NCI-H128 (cell line): ENCODE results near the gene PIK3AP1.

Experiments
- DNase-seq: peaks from one replicate; lab custom pipeline; 2025; ENCODE audit not compliant: unreplicated experiment; lab: John Stamatoyannopoulos, UW

The PIK3AP1 gene

DNA sequence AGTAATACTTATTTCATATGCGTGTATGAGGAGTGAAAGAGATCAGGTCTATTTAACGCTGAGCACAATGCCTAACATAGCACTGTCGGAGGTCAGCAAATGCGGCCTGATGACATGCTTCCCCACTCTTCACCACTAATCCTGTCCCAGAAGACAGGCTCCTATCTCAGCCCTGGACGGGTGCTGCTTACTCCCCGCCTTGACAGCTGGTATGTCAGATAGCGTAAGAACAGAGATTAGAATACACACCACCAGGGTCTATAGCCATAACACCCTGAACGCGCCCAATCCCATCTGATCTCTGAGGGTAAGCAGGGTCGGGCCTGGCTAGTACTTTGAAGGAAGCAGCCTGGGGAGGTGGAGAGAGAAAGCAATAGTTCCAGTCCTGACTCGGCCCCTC lies 101.2 kb downstream of the PIK3AP1 start:
- no peak for DNase-seq

DNA sequence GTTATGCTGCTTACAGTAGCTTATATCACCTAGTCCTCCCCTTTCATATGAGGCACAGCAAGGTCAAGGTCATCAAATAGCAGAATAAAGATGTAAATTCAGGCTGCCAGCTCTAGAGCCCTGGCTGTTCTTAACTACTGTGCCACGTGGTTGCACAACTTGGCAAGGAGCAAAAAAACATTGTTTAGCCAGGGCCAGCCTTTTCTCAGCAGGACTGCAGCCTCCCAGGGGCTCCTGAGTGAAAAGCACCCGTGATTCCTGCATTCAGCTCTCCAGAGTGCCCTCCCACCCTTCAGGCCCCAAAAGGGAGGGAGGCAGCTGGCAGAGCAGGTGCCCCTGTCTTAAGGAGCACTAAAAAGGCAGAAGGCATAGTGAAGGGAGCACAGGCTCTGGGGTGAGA lies 101.7 kb downstream of the PIK3AP1 start:
- peak; percentile 4 for DNase-seq

DNA sequence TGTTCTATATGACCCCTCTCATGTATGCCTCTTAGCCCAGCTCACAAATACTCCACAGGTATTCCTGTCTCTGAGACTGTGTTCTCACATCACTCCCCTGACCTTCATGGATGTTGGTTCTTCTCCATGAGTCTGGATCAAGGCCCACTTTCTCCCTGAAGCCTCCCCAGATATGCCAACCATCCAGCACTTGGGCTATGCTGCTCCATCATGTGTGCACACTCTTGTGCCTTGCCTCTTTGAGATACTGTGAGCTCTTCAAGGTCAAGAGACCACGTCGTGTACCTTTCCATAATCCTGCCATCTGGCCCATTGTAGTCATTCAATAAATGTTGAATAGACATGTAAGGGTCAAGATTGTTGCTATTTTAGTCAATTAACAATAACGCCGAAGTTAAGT lies 103.4 kb downstream of the PIK3AP1 start:
- no peak for DNase-seq

DNA sequence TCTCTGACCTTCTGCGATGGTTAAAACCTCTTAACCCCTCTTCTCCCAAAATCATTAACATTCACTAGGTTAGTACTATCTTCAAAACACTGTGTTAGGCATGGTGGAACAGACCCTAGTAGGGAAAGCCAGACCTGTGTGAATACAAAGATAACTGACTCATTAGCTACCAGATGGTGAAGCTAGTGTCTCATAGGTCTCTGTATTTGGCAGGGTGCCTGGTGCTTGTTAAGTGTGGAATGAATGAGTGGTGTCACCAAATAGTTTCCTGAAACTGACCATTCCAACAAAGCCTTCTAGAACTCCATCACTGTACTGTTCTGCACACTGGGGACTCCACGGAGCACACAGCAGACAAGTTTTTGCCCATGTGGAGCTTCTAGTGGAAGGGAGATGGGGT lies 105.8 kb downstream of the PIK3AP1 start:
- no peak for DNase-seq

DNA sequence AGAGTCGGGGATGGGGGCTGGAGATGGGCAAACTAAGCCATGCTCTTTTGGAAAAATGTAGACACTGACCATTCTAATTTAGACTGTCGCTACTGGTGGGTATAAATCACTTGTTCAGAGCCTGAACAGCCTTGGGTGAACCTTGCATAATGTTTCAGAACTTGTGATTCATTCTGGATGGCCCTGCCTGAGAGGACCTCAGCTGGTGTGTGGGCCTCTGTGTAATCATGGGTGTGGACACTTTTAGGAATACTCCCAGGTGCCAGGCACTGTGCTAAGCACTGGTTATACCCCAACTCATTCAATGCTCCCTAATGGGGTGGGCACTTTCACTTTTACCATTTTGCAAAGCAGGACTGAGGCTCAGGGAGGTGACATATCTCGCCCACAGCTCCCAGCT lies 106.7 kb downstream of the PIK3AP1 start:
- DNase-seq = no peak

DNA sequence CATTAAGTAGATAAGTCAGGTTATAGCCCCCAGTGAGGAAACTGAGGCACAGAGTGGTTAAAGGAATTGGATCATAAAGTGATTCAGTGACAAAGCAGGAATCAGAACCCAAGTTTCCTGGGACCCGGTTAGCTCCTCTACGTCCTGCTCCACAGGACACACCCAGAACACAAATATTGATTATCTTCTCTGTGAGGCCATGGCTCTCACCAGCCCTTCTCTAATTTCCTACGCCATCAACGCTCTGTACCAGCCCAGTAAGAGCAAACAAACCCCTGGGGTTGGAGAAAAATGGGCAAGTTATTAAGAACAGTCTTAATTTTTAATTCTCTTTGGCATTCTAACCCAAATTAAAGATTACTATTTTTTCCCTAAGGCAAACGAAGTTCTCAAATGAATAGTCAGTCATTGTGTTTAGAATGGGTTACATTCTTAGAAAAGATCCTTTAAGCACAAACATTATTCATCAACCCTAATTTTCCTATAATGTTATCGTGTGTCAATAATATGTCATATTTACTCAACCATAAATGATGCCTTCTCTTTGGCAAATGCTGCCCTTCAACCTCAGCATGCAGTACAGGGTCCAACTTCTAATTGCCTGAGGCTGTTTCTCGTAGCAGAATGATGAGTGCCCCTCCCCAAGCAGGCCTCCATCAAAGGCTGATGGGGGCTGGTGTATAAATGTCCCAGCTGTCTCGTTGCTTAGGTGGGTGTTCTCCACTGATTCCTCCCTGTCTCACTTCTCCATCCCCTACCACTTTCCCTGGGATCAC lies 108.1 kb downstream of the PIK3AP1 start:
- no peak for DNase-seq

DNA sequence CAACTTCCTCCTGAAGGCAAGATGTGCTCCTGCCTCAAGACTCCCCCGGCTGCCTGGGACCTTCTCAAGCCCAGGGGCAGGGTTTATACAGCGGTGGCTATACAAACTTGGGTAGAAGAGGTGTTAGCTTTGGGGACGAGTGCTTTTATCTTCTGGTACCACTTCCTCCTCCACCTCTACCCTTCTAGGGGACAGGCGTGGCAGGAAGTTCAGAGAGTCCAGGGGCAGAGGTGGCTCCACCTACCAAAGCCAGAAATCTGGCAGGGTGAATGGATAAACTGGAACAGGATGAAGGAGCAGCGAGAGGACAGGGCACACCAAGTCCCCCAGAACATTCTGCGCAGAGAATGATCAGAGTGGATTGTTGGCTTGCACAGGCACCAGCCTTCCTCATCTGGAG lies 109.5 kb downstream of the PIK3AP1 start:
- no peak for DNase-seq

DNA sequence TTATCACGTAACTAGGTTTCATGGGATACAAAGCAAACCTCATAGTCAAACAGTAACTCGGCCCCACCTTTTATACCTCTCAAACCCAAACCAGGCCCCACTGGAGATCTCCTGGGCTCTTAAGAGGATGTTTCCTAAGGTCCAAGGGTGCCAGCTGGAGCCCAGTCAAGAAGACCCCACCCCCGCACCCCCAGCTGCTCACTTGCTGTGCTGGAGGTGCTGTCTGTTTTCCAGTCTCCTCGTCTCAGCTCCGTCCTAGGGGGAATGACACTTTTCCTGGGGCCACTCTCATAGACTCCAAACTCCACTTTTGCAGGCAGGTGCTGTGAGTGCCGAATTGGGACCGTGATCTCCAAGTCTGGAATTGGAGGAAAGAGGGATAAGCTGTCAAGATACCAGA lies 110.8 kb downstream of the PIK3AP1 start:
- DNase-seq = no peak

DNA sequence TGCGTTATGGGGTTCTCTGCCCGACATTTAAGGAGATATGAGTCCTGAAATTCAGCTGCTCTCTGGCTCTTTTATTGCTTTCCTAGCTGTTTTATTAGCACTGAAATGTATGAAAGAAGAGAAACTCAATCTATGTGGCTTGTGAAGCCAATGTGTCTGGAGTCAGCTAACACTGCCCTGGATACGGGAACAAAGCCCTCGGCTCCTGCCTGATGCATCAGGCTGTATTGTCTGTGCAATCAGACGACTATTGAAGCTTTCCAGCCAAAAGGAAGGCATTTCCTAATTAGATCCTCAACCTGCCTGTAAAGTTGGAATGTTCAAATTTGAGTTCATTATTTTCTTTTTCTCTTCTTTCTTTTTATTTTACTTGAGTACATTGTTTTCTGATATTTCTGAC lies 111.5 kb downstream of the PIK3AP1 start:
- DNase-seq = no peak

DNA sequence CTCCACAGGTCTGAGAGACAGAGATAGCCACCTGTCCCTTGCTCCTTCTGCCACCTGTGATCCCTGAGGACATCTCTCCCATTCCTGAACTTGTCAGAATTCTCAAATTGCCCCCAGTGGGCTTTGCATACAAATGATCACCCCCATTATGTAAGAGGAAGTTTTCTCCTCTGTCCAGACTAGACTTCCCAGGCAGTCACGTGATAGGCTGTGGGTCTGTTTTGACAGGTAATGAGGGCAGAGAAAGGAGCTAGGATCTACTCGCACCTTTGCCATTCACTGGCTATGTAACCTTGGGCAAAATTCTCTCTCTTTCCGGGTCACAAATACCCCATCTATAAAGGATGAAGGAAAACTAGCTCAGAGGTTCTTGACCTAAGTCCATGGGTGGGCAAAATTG lies 112.1 kb downstream of the PIK3AP1 start:
- no peak for DNase-seq

DNA sequence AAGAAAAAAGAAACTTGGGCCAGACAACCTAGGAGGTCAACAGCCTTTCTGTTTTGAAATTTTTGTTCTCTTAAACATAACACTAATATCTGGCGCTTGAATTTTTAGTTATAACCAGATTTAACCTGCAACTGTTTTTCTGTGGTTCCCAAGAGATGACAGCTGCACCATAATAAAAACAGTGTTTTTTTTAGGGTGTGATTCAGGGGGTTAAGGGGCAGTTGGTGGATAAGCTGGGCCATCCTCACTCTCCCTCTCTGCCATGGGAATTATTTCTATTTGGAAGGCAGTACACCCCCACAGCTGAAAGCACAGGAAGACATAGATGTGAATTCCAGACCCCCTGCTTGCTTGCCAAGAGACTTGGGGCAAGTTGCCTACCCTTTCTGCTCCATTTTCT lies 113.4 kb downstream of the PIK3AP1 start:
- DNase-seq = no peak

DNA sequence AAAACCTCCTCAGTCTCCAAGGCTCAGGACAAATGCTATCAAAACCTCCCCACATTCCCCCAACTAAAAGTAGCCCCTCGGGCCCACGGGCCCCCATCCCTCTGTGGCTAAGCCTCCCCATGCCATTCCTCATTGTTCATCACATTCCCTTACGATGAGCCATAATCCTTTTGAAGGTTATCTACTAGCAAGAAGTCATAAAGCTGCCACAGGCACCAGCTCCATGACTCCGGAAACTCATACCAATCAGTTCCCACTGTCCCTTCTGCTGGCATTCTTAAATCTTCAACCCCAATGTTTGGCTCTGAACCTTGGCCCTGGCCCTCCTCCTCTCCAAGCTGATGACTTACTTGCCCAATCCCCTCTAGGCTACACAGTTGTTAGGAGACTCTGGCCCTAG lies 114.1 kb downstream of the PIK3AP1 start:
- DNase-seq = no peak

DNA sequence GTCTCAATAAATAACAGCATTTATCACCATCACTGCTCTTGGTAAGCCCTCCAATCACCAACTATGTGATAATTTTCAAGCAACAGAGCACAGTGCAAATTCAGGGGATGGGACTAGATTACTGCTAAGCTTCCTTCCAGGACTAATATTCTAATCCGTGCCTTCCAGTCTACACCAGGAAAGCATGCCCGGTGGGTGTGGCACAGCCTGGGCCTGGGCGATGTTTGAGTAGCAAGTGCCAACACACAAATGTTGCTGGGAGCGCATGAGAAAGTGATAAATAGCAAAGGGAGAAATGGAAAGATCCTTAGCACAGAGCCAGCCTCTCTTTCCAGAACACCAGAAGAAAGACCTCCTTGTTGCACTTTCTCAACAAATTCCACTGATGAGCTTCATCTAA lies 120.0 kb downstream of the PIK3AP1 start:
- DNase-seq = no peak

DNA sequence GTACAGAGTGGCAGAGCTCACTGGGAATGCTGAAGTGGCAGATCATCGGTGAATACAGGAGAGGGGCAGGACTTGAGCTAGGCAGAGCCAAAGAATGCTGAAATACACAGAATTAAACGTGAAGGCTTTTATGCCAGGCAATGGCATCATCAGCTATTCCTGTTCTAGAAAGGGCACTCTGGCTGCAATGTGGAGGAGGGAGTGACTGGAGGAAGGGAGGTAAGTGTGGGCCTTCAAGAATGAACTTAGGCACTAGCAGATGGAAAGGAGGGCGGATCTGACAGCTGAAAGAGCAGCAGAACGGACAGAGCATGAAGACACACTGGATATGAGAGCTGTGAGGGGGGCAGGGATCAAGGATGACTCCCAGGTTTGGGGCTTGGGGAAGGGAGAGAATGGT lies 121.5 kb downstream of the PIK3AP1 start:
- DNase-seq = no peak

DNA sequence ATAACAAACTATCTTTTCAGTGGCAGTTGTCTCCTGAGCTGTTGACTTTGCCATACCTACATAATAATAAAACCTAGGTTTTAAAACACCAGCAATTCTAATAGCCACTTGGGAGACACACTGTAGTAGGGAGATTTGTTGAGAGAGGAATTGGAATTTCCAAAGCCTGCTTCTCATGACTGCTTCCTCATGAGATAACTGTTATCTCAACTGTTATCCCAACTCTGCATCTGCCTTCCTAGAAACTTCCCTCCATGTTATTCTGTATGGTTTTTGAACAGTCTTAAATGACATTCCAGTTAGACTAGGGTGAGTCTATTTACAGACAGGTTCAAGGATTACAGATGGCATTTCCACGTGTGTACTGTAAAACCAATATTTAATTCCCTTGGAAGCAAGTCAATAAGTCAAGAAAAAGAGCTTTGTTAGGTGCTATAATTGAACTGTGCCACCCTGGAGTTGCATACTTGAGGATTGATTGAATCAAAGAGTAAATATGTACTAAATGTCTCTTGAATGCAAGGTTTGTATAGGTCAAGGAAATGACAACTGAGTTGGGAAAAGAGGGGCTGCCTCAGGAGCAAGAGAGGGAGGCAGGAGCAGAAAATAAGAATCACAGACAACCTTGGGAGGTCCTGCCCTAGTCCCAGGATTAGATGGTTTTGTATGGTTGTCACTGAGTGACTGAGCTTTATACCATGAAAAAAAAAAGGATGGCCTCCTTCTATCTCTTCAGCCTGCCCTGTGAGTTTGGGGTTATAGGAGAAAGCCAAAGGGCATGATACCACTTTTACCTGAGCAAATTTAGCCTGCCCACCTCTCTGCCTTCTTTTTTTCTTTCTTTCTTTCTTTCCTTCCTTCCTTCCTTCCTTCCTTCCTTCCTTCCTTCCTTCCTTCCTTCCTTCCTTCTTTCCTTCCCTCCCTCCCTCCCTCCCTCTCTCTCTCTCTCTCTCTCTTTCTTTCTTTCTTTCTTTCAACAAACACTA lies 123.6 kb downstream of the PIK3AP1 start:
- DNase-seq = no peak

DNA sequence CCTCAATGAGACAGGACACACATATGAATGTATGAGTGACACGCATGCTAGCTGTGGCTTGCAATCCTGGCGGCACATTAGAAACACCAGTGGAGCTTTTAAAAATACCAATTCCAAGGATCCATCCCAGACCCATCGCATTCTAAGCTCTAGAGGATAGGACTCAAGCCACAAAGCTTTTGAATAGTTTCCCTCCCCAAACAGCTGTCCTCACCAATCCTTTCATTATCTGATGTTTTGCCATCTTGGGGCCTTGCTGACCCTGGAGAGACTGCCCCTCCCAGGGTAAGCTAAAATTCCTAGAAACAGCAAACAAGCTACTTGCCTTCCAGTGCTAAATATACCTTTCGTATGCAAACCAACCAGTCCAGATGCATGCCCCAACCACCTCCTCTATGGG lies 124.6 kb downstream of the PIK3AP1 start:
- DNase-seq = no peak

DNA sequence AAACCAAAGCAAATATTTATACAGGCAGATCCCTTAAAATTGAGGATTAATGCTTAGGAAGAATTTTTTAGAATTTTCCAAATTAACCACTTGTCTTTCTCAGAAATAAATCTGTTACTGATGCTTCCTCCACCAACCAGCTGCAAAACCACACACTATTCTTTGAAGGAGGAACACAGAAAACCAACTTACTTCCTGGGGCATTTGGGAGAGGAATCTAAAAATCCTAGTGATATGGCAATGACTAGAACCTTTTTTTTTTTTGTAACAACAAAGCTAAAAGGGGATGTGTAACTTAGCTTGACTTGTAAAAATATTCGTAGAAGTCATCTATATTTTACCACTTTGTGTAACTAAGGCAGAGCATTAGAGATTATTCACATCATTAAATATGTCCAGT lies 128.4 kb downstream of the PIK3AP1 start:
- no peak for DNase-seq

DNA sequence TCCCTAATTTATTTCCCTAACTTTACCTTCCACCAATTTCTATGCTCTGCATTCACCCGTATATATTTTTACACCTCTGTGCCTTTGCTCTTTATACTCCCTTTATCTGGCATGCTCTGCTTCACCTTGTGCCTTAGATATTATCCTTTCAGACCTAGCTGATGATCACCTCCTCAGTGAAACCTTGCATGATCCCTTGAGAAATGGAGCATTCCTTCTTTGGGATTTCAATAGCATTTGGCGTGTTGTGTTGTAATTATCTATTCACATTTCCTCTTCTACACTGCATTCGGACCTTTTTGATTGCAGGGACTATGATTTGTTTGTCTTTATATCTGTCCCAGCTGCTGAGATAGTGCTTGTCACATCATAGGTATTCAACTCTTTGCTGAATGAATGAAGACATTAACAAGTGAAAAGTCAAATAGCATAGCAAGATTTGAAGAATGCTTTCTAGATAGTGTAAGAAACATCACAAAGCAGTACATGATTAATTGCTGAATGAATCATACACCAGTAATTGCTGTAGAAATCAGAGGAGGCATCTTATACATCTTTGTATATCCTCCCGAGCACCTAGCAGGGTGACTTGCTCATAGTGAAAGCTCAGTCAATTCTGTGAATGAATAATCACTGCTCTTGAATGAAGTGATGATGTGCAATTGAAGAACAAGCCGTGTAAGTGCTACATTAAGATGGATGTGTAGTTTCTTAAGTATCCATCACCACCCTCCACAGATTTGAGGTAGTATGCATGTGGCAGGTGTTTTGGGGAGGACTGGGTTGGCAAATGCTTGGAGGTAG lies 131.5 kb downstream of the PIK3AP1 start:
- DNase-seq = no peak

DNA sequence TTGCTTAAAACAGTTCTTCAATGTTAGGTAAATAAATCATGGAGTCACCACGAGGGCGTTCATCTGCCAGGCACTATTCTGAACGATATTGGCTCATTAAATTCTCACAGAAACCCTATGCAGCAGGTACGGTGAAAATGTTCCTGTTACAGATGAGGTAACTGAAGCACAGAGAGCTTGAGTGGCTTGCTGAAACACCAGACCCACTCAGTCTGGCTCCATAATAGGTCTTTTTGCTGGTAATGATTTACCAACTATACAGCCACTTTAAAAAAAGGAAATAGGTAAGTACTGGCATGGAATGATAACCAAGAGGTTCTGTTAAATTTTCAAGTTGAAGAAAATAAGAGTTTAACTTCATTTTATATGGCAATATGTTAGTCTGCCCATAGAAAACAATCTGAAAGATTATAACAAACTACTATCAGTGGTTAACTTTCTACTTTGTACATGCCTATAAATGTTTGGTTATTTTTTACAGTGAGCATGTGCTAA lies 132.2 kb downstream of the PIK3AP1 start:
- DNase-seq = no peak

DNA sequence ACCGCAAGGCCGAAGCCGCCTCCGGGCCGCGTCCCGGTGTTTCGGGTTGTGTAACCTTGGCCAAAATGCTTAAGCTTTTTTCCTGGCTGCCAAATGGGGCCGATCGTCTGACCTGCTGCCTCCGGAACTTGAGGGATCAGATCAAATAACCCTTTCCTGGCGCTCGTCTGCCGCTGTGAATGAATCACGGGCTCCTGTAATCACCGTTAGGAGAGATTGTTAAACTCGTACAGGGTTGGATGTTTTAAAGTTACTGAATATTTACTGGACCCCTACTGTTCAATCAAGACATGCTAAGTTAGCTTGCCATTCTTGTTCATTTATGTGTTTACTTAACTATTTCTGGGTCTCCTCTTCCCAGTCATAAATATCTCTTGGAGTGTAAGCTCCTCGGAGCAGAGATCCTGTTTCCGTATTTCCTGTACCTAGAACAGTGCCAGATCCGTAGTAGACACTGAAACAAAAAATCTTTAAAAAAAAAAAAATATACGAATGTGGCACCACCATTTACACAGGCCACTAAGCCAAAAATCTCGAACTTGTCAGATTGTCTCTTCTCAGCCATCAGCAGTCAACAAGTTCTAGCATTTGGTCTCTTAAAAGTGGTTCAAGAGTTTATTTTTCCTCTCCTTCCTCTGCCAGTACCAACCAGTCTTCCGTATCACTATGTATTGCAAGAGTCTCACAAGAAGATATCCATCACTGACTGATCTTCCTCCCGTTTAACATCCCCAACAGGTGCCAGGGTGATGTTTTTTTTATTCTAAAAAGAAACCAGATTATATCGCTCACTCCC lies 132.9 kb downstream of the PIK3AP1 start:
- DNase-seq = no peak
